ENCODE results near the gene LPP. TPM values are rescaled to one million over a fixed set of nuclear protein-coding genes. Genes with fewer than 3 reads are reported as not detected.

LPP gene
- total and polyA plus RNA-seq, 10 of the 15 experiments (the other 5 are each of a cell fraction or from before 2014, with no cell fraction given): under 0.01 to 0.62 (median 0.03) TPM

- no peak overlapping the region for H2AFZ ChIP-seq (ENCODE audit: control insufficient read depth, low read depth, low read length)
- in situ Hi-C loops (cut with MboI): no loop called here
- RAD21 ChIA-PET (ENCODE audit: unreplicated experiment): no interaction called here
- CTCF ChIA-PET: no interaction called here
- TF ChIP-seq USF2 (IDR thresholded peaks at IDR 0.05; ENCODE audit: borderline replicate concordance, low read depth, low read length) (no peak), TAF1 (IDR thresholded peaks at IDR 0.05; ENCODE audit: borderline replicate concordance, low read depth, low read length) (no peak), STAT1 (conservative IDR thresholded peaks at IDR 0.05) (no peak), CREB1 (IDR thresholded peaks at IDR 0.05; ENCODE audit: low read depth) (no peak), SIX5 (IDR thresholded peaks at IDR 0.05; ENCODE audit: low read depth, low read length, severe bottlenecking) (no peak), CTCF (IDR thresholded peaks at IDR 0.05 in 2 of 3, conservative IDR thresholded peaks at IDR 0.05 in 1 of 3; ENCODE audit: control insufficient read depth in 2 of 3, extremely low read depth in 1 of 3, insufficient read depth in 1 of 3, low read depth in 3 of 3, low read length in 3 of 3) (no peak), MEF2B (IDR thresholded peaks at IDR 0.05; ENCODE audit: partially characterized antibody, poor library complexity, severe bottlenecking) (no peak), SMAD5 (IDR thresholded peaks at IDR 0.05; ENCODE audit: low read depth) (no peak), EGR1 (IDR thresholded peaks at IDR 0.05; ENCODE audit: borderline replicate concordance in 1 of 2, low read depth in 2 of 2, low read length in 2 of 2) (no peak), SIN3A (IDR thresholded peaks at IDR 0.05; ENCODE audit: low read depth, low read length) (no peak), E4F1 (IDR thresholded peaks at IDR 0.05; ENCODE audit: borderline replicate concordance, partially characterized antibody) (no peak), POLR2A (IDR thresholded peaks at IDR 0.05; ENCODE audit: low read depth, low read length) (no peak), FOXK2 (IDR thresholded peaks at IDR 0.05) (no peak)
- 19% methylated on average over 3 of the region's 3 CpGs for WGBS (ENCODE audit: insufficient coverage, insufficient replicate concordance, low lambda C conversion rate, missing lambda C conversion rate)
- DNase-seq (ENCODE audit: low read depth, low spot score): no peak
- intact Hi-C loops (cut with micrococcal nuclease; ENCODE audit: unreplicated experiment): no loop called here
- H3K27me3 ChIP-seq (replicated peaks in 1 of 2; ENCODE audit: control insufficient read depth in 2 of 2, insufficient read depth in 2 of 2, low read length in 1 of 2): no peaks in the 10 kb centered on the region; a peak in 1 of 4 replicates
- no peaks in the 10 kb centered on the region for H4K20me1 ChIP-seq (ENCODE audit: control insufficient read depth, insufficient read depth)
- POLR2A ChIA-PET: no interaction called here
- H3K4me2 ChIP-seq (ENCODE audit: control insufficient read depth, insufficient read depth): no peak overlapping the region
- SMC1A ChIA-PET (ENCODE audit: uncharacterized antibody, unreplicated experiment): interaction anchor here (1.4 kb wide), 1 partner anchor 531 kb away, joined by 3 read pairs; the partner anchor contains the start of gene BCL6
- H3K4me1 ChIP-seq (ENCODE audit: control insufficient read depth, insufficient read depth, low read length): no peaks in the 10 kb centered on the region
- FAIRE-seq: no peak
- no peaks in the 10 kb centered on the region for H3K36me3 ChIP-seq (ENCODE audit: control insufficient read depth in 2 of 2, insufficient read depth in 2 of 2, low read length in 1 of 2)
- no peaks in the 10 kb centered on the region for H3K79me2 ChIP-seq (ENCODE audit: control insufficient read depth, insufficient read depth, low read length)
- H3K9me3 ChIP-seq (replicated peaks; ENCODE audit: control insufficient read depth, insufficient read depth, low read length): no peaks in the 10 kb centered on the region
- BruUV-seq (replicated peaks): no TSS peak
- H3K27ac ChIP-seq (ENCODE audit: control insufficient read depth, insufficient read depth): no peak overlapping the region
- no peak for ATAC-seq
- no peak overlapping the region for H3K9ac ChIP-seq (ENCODE audit: control insufficient read depth, insufficient read depth, low read length)
- no peak overlapping the region for H3K4me3 ChIP-seq
Observed at GRCh38 chr3:188276375-188276774, 122.4 kb downstream of the LPP start.

Measured in GM12878 (cell line).